Kidney (tissue), 14 donors: Measurements from ENCODE around the gene CHMP4A. TPM values are rescaled to one million over a fixed set of nuclear protein-coding genes. Genes with fewer than 3 reads are reported as not detected.

ENCODE experiments used
- DNase-seq, 5 donors: peaks; one replicate each; pipeline ENCODE4 v3.0.0-alpha.2; 2013 to 2020
- FAIRE-seq: peaks from 2 replicates; lab custom pipeline; 2012; peaks lifted over from hg19 to GRCh38; lab: Jason Lieb, UNC
- H3K27ac ChIP-seq, 2 donors: one replicate each; pipeline ENCODE4 v1.7.0; 2013; ENCODE audit warnings: low read depth in 2 of 2, low read length in 2 of 2, inconsistent platforms in 1 of 2
- H3K27me3 ChIP-seq: one replicate; pipeline ENCODE4 v1.7.1; 2013; ENCODE audit warnings: low read length, inconsistent platforms; ENCODE audit not compliant: control insufficient read depth, insufficient read depth
- H3K36me3 ChIP-seq, 3 donors: one replicate each; pipeline versions ENCODE4 v1.7.0 to v1.7.1; 2013; ENCODE audit warnings: low read length in 3 of 3, control low read depth in 1 of 3, inconsistent platforms in 1 of 3; ENCODE audit not compliant: insufficient read depth in 3 of 3, control insufficient read depth in 2 of 3
- H3K4me1 ChIP-seq, 3 donors: one replicate each; pipeline versions ENCODE4 v1.7.0 to v1.7.1; 2013; ENCODE audit warnings: low read length in 3 of 3, inconsistent platforms in 1 of 3, low read depth in 1 of 3; ENCODE audit not compliant: control insufficient read depth in 2 of 3, insufficient read depth in 2 of 3
- H3K4me3 ChIP-seq, 3 donors: one replicate each; pipeline versions ENCODE4 v1.7.0 to v1.8.1; 2013; ENCODE audit warnings: low read length in 3 of 3, control low read depth in 1 of 3, inconsistent platforms in 1 of 3
- H3K9ac ChIP-seq, 3 donors: one replicate each; pipeline versions ENCODE4 v1.7.0 to v1.7.1; 2013; ENCODE audit warnings: low read length in 3 of 3, control low read depth in 1 of 3, inconsistent platforms in 1 of 3
- H3K9me3 ChIP-seq, 3 donors: one replicate each; pipeline versions ENCODE4 v1.7.0 to v1.7.1; 2013; ENCODE audit warnings: low read length in 3 of 3, control low read depth in 1 of 3, inconsistent platforms in 1 of 3; ENCODE audit not compliant: control insufficient read depth in 2 of 3, insufficient read depth in 1 of 3
- CTCF ChIP-seq: IDR thresholded peaks from 3 replicates; pipeline ENCODE4 v1.5.1; 2012; ENCODE audit warnings: mild to moderate bottlenecking, moderate library complexity, borderline replicate concordance; ENCODE audit not compliant: insufficient read depth; ENCODE audit errors: extremely low read depth
- intact Hi-C: fragments of 100-400 bp; cut with DNase I; formaldehyde crosslinking; loops from one replicate; pipeline ENCODE4 v1.11.1; 2022
- polyA plus RNA-seq: library from polyadenylated mRNA; stranded (reverse); fragments of 350-450 nt; fragmentation: Illumina TruSeq; extraction: RNeasy Lipid Tissue Mini Kit (QIAGEN cat#74804); gene quantifications from one replicate; pipeline ENCODE4 v1.2.3, GENCODE V29; 2014; ENCODE audit warnings: low read depth, low replicate concordance; ENCODE audit not compliant: insufficient read depth
- total RNA-seq: library from RNA; stranded (reverse); fragmentation: NEBNext Ultra II Directional; extraction: Animal tissue kit (Norgen Biotek cat#: 25700); gene quantifications from one replicate; pipeline ENCODE4 v1.2.1, GENCODE V29; 2021
- donor health status: control.
- donor health status: control.
- donor health status: control.
- donor health status: control.
- donor health status: control.
- donor health status: DM: yes; HTN: yes; CAD: no.
- donor health status: Normal renal cell carcinoma (clear cell type).

The CHMP4A gene
- total and polyA plus RNA-seq, 2 donors from 2014 or later = 65.1 to 72.2 TPM

DNA sequence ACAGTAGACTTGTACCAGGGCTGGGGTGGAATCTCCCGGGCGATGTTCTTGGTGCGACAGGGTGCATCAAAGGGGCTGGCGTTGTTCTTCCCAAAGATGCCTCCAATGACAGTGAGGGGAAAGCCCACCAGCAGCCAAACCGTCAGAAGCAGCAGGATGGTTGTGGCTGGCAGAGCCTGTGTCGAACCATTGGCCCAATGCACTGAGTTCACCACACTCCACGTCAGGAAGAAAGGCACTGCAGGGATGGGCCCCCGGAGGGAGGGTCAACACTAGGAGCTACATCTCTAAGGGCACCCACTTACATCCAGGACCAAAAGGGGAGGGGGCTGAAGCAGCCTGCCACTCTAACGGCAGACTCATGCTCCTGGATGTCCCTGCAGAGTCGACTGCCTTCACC lies 22.9 kb downstream of the CHMP4A start:
- Histone ChIP-seq H3K27ac (no peak overlapping the region), H3K9me3 (no peaks in the 10 kb centered on the region), H3K9ac (no peak overlapping the region), H3K4me3 (no peak overlapping the region), H3K27me3 (no peaks in the 10 kb centered on the region), H3K4me1 (peaks cover 0 to 15% (median 12%) of the 10 kb centered on the region in 3 donors), H3K36me3 (peaks cover 0 to 34% (median 13%) of the 10 kb centered on the region in 3 donors)
- intact Hi-C loops = no loop called here
- no peak for TF ChIP-seq CTCF
- no peak for DNase-seq
- FAIRE-seq = no peak

GRCh38 chr14:24189460-24189859 lies 23.8 kb downstream of the CHMP4A start:
- DNase-seq = no peak
- no peak overlapping the region for H3K27ac ChIP-seq
- peak overlapping the region in 1 of 3 donors; percentile 60 for H3K9ac ChIP-seq

GRCh38 chr14:24189059-24189375 lies 24.3 kb downstream of the CHMP4A start:
- Histone ChIP-seq H3K4me1 (peaks cover 0 to 8% (median 6%) of the 10 kb centered on the region in 3 donors), H3K9me3 (no peaks in the 10 kb centered on the region), H3K9ac (peak overlapping the region in 1 of 3 donors; percentile 60), H3K27ac (no peak overlapping the region), H3K27me3 (no peaks in the 10 kb centered on the region), H3K4me3 (peak overlapping the region in 2 of 3 donors; percentile 23 to 64), H3K36me3 (peaks cover 0 to 43% (median 23%) of the 10 kb centered on the region in 3 donors)
- no peak for FAIRE-seq
- no peak for DNase-seq
- no peak for TF ChIP-seq CTCF
- intact Hi-C loops = no loop called here

More at GRCh38 chr14:24189460-24189859, 23.8 kb downstream of the CHMP4A start:
- intact Hi-C loops = no loop called here
- peaks cover 0 to 11% (median 9%) of the 10 kb centered on the region in 3 donors for H3K4me1 ChIP-seq
- peaks cover 0 to 39% (median 19%) of the 10 kb centered on the region in 3 donors for H3K36me3 ChIP-seq
- no peak for TF ChIP-seq CTCF
- H3K27me3 ChIP-seq = no peaks in the 10 kb centered on the region
- H3K9me3 ChIP-seq = no peaks in the 10 kb centered on the region
- FAIRE-seq = no peak
- peak overlapping the region in 1 of 3 donors; percentile 64 for H3K4me3 ChIP-seq
